GM03348 (cell line): Measurements from ENCODE around the gene HDAC7.

Source experiments
- DNase-seq: peaks from one replicate; pipeline ENCODE4 v3.0.0; 2012; ENCODE audit warnings: low spot score

HDAC7 gene

DNA sequence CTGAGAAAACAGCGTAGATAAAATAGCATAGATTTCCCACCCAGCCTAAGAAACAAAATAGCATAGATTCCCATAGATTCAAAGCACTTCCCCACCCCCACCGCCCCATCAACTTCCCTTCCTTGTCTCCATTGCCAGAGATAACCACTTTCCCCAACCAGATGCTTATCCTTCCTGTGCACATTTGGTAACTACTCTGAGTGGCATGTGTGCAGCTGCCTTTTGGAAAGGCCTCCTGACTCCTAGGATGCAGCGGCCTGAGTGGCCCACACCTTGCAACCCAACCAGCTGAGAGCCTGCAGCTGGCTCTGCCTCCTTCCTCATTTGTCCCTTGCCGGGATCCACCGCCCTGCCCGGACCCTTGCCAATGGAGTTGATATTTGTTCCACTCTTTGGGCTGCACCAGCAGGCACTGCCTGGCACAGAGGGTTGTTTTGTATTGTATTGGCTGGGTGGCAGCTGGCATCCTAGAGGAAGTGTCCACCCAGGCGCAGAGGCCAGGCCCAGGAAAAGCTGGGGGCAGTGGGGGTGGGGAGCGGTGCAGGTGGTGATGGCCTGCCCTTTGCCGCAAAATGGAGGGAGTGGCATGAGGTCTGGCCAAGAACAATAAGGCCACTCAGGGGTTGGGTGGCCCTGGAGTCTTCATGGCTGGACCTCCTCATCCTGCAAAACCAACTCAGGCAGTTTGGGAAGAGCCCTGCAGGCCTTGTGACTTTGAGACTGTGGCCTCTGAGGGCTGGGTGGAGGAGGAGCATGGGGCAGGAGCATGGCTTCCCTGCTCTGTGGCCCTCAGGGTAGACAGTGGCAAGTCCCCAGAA, 41.8 kb downstream of the HDAC7 start:
- DNase-seq, result no peak

DNA sequence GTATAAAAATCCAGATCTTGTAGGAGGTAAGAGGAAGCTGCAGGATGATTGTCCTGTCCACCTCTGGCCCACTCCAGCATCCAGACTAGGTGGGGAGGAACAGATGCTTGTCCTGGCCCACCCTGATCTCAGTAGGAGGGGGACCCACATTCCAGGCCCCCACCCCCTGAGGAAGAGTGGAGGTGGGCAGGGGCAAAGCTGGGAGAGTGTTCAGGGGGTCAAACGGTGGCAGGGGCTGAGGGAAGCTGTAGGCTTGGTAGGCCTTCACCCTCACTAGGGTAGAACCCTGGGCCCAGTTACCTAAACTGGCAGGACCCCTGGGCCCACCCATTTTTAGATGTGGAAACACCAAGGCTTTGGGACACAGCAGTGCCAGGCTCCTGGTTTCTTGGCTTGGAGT, 42.6 kb downstream of the HDAC7 start:
- no peak for DNase-seq

GRCh38 chr12:47776471-47777143, 43.1 kb downstream of the HDAC7 start:
- DNase-seq, result peak; percentile 61

- DNase-seq, result no peak
These were observed 44.4 kb downstream of the HDAC7 start for GRCh38 chr12:47775100-47775911.

GRCh38 chr12:47774663-47775062, 45.0 kb downstream of the HDAC7 start:
- no peak for DNase-seq

GRCh38 chr12:47773858-47774580, 45.7 kb downstream of the HDAC7 start:
- no peak for DNase-seq

GRCh38 chr12:47773062-47773857, 46.4 kb downstream of the HDAC7 start, which contains the start of gene SLC48A1:
SLC48A1 (plus strand) TSS chr12:47773238; CDS start chr12:47773305, 67 bp downstream.
- DNase-seq, result peak; percentile 96

- no peak for DNase-seq
These were observed 47.0 kb downstream of the HDAC7 start for GRCh38 chr12:47772738-47773061.

DNA sequence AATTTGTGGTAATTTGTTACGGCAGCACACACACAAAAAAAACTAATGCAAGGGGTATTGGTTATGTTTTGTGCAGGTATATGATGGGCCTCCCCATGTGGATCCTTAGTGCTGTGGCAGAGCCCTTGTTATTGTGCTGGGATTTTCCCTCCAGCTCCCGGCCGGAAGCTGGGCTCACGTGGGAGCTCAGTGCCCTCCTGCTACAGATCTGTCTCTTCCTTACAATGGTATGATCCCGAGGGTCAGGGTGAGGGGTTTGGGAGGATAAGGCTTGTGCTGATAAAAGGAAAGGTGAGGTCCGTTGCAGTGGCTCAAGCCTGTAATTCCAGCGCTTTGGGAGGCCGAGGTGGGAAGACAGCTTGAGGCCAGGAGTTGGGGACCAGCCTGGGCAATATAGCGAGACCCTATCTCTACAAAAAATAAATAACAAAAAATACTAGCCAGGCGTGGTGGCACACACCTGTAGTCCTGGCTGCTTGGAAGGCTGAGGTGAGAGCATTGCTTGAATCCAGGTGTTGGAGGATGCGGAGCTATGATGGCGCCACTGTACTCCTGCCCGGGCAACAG, 47.5 kb downstream of the HDAC7 start:
- DNase-seq, result no peak

GRCh38 chr12:47771304-47771703, 48.4 kb downstream of the HDAC7 start:
- no peak for DNase-seq

DNA sequence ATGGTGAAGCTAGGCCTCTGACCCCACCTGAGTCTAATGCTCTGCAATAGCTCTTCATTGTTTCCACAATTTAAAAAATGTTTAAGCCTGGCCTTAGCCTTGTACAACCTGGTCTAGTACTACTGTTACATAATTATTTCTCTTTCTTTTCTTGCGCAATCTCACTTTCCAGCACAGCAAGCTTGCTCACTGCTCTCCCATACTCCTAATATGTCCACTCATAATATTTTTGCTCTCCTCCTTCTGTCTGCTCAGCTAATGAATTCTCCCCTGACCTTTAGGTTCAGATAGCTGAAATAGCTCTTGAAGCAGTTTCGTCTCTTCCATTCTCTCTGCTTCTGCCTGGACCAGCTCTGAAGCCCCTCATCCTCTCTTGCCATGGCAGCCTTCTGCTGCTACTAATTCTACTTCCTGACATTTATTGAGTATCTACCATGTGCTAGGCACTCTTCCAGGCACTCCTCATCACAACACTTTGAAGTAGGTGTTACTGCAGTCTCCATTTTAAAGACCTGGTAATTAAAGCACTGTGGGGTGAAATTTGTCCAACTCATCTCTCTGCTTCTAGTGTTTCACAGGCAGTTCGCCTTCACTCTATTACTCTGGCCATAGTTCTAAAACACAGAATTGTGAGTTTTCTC, 49.5 kb downstream of the HDAC7 start:
- peak; percentile 72 for DNase-seq

DNA sequence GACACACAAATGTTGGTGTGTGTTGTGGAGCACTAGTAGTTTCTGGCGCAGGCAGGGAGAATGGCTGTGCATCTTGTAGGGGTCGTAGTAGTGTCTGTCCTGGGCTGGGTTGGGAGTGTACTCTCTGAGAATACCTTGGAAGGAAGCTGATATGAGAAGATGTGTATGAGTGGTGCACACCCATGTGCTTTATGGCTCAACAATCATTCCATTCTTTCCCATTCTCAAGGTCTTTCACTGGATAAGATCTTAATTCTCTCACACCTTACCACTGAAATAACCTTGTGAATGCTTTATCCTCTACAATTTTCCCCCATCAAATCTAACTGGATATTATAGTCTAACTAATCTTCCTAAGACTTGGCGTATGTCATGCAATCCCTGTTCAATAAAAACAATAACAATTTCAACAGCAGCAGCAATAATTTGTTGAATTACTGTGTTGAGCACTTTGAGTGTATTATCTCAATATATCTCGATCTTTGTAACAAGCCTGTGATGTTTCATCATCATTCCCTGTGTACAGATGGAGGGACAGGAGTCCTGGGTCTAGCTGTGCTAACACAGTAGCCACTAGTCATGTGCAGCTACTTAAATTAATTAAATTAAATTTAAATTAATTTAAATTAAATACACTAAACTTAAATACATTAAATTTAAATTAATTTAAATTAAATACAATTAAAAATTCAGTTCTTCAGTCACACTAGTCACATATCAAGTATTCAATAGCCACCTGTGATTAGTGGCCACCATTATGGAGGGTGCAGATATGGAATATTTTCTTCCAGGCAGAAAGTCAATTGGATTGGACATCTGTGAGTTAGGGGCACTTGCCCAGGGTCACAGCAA, 50.2 kb downstream of the HDAC7 start:
- DNase-seq, result no peak

- DNase-seq, result peak; percentile 79
These were observed 51.3 kb downstream of the HDAC7 start for GRCh38 chr12:47768323-47768811.

DNA sequence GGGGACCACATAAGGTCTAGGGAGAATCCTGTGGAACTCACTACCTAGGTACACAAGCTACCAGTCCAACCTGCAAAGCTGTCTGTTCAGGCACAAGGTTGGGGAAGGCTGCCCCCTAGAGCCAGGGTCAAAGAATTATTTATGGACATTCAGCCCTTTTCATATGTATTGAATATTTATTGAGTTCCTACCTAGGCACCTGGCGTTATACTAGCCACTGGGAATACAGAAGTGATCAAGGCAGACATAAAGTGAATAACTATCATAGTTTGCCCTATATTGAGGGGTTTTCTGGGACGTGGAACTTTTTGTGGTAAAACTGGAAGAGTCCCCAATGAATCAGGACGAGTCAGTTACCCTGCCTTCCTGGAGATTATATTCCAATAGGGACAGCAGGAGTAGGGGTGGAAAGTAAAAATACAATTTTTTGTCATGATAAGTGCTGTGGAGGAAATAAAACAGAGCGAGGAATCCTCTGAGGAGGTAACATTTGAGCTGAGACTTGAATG, 52.4 kb downstream of the HDAC7 start:
- DNase-seq, result no peak

GRCh38 chr12:47766502-47767215, 53.0 kb downstream of the HDAC7 start:
- no peak for DNase-seq

DNA sequence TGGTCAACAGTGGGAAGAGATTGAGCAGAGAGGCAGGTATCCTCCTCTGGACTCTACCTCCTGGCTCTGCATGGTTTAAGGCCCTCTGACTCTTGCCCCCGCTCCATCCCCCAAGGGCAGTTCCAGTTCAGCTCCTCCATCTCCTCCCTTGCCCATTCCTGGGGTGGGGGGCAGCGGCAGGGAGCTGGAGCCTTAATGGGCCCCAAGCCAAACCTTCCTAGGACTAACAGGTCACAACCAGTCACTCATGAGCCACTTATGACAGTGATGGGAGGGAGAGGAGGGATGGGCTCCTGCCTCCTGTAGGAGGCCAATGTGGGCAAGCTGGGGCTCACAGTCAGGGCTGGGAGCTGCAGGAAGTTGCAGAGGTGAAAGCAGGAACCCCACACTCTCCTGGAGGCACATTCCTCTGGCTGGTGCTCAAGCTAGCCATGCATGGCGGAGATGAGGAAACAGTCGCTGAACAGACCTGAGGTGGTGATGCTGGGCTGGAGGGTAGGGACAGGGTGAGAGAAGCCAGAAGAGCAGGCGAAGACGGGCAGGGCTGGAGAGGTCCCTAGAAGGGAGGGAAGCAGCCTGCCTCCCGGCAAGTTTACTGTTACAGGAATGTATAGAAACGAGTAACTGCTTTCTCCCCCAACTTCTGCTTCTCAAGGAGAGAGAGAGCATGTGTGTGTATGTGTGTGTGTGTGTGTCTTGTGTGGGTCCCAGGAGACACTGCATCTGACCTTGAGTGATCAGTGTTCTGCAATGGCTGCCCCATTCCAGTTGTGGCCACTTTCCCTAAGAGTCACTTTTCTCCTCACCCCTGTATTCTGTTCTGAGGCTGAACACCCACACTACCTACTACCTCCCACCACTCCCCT, 56.0 kb downstream of the HDAC7 start:
- no peak for DNase-seq

- no peak for DNase-seq
These were observed 56.7 kb downstream of the HDAC7 start for GRCh38 chr12:47762850-47763465.
